ENCODE results near the gene HPSE2. TPM values are rescaled to one million over a fixed set of nuclear protein-coding genes. Genes with fewer than 3 reads are reported as not detected.

Gene HPSE2
- total RNA-seq, 2 experiments from 2014 or later, result not detected

GRCh38 chr10:99123336-99123735 is 112.3 kb downstream of the HPSE2 start:
- peaks cover 7% of the 10 kb centered on the region for H3K9me3 Mint-ChIP-seq
- ChIA-PET POLR2A (no interaction called here), CTCF (no interaction called here)
- no peak overlapping the region for H3K4me3 Mint-ChIP-seq
- peaks cover 0 to 15% of the 10 kb centered on the region in 2 experiments for H3K9me3 ChIP-seq (ENCODE audit: control insufficient read depth in 1 of 2, insufficient read depth in 1 of 2, low read length in 2 of 2)
- peaks cover 3% of the 10 kb centered on the region for H3K27me3 Mint-ChIP-seq
- H3K36me3 ChIP-seq (ENCODE audit: insufficient read depth, low read length), result no peaks in the 10 kb centered on the region
- TF ChIP-seq CTCF (IDR thresholded peaks at IDR 0.05), result no peak
- intact Hi-C loops (cut with DNase I, micrococcal nuclease), result no loop called here
- no peaks in the 10 kb centered on the region for H3K4me1 ChIP-seq (ENCODE audit: insufficient read depth, low read length)
- ATAC-seq (ENCODE audit: poor library complexity), result no peak
- no peak overlapping the region for H3K4me3 ChIP-seq (ENCODE audit: low read length)
- H3K4me1 Mint-ChIP-seq (ENCODE audit: low read depth), result no peaks in the 10 kb centered on the region
- H3K27ac ChIP-seq (ENCODE audit: low read depth in 1 of 2, low read length in 2 of 2), result no peak overlapping the region
- no peak overlapping the region for H3K27ac Mint-ChIP-seq
- no peak for DNase-seq
- H3K36me3 Mint-ChIP-seq (ENCODE audit: low read depth), result no peaks in the 10 kb centered on the region
- no peaks in the 10 kb centered on the region for H3K27me3 ChIP-seq (ENCODE audit: control insufficient read depth in 1 of 2, insufficient read depth in 2 of 2, low read length in 2 of 2)

GRCh38 chr10:99119258-99119748 is 116.3 kb downstream of the HPSE2 start:
- intact Hi-C loops (cut with DNase I, micrococcal nuclease), result no loop called here
- Histone ChIP-seq H3K27me3 (ENCODE audit: control insufficient read depth in 1 of 2, insufficient read depth in 2 of 2, low read length in 2 of 2) (no peaks in the 10 kb centered on the region), H3K9me3 (ENCODE audit: control insufficient read depth in 1 of 2, insufficient read depth in 1 of 2, low read length in 2 of 2) (peaks cover 0 to 5% of the 10 kb centered on the region in 2 experiments), H3K4me1 (ENCODE audit: insufficient read depth, low read length) (no peaks in the 10 kb centered on the region), H3K4me3 (ENCODE audit: low read length) (no peak overlapping the region), H3K27ac (ENCODE audit: low read depth in 1 of 2, low read length in 2 of 2) (no peak overlapping the region), H3K36me3 (ENCODE audit: insufficient read depth, low read length) (no peaks in the 10 kb centered on the region)
- H3K4me1 Mint-ChIP-seq (ENCODE audit: low read depth), result no peaks in the 10 kb centered on the region
- DNase-seq, result no peak
- no peak for TF ChIP-seq CTCF (IDR thresholded peaks at IDR 0.05)
- H3K4me3 Mint-ChIP-seq, result no peak overlapping the region
- H3K9me3 Mint-ChIP-seq, result peaks cover 4% of the 10 kb centered on the region
- ATAC-seq (ENCODE audit: poor library complexity), result no peak
- ChIA-PET POLR2A (no interaction called here), CTCF (no interaction called here)
- H3K27me3 Mint-ChIP-seq, result peaks cover 3% of the 10 kb centered on the region
- H3K27ac Mint-ChIP-seq, result no peak overlapping the region
- no peaks in the 10 kb centered on the region for H3K36me3 Mint-ChIP-seq (ENCODE audit: low read depth)

- POLR2A ChIA-PET, result no interaction called here
- no peak overlapping the region for H3K27ac Mint-ChIP-seq
- Histone ChIP-seq H3K9me3 (ENCODE audit: control insufficient read depth in 1 of 2, insufficient read depth in 1 of 2, low read length in 2 of 2) (no peaks in the 10 kb centered on the region), H3K27ac (ENCODE audit: low read depth in 1 of 2, low read length in 2 of 2) (no peak overlapping the region), H3K36me3 (ENCODE audit: insufficient read depth, low read length) (no peaks in the 10 kb centered on the region), H3K27me3 (ENCODE audit: control insufficient read depth in 1 of 2, insufficient read depth in 2 of 2, low read length in 2 of 2) (no peaks in the 10 kb centered on the region), H3K4me1 (ENCODE audit: insufficient read depth, low read length) (no peaks in the 10 kb centered on the region), H3K4me3 (ENCODE audit: low read length) (no peak overlapping the region)
- H3K4me1 Mint-ChIP-seq (ENCODE audit: low read depth), result no peaks in the 10 kb centered on the region
- DNase-seq (no peak), ATAC-seq (ENCODE audit: poor library complexity) (no peak)
- intact Hi-C loops (cut with DNase I, micrococcal nuclease), result no loop called here
- H3K9me3 Mint-ChIP-seq, result peaks cover 4% of the 10 kb centered on the region
- CTCF ChIA-PET, result no interaction called here
- no peak overlapping the region for H3K4me3 Mint-ChIP-seq
- H3K36me3 Mint-ChIP-seq (ENCODE audit: low read depth), result no peaks in the 10 kb centered on the region
- TF ChIP-seq CTCF (IDR thresholded peaks at IDR 0.05), result no peak
- H3K27me3 Mint-ChIP-seq, result no peaks in the 10 kb centered on the region
These were observed 119.9 kb downstream of the HPSE2 start for GRCh38 chr10:99115703-99116102.

Data from CD4-positive, alpha-beta T cell (primary cell).